Peyer's patch (tissue), 4 donors: ENCODE measurements around the gene LRCOL1.

Source experiments
- CTCF ChIP-seq, 6 experiments: fragments of 450-650 bp in 4 of 6; fragments of 200-600 bp in 2 of 6; sonication (generic) in 1 of 6; IDR thresholded peaks; one replicate each; pipeline ENCODE4 v1.5.1; 2017 to 2019; ENCODE audit warnings: antibody characterized with exemption in 6 of 6, mild to moderate bottlenecking in 3 of 6, moderate library complexity in 1 of 6
- POLR2A ChIP-seq, 2 donors: fragments of 450-650 bp; IDR thresholded peaks; one replicate each; pipeline ENCODE4 v1.5.1; 2017; ENCODE audit warnings: antibody characterized with exemption in 2 of 2, mild to moderate bottlenecking in 2 of 2, moderate library complexity in 2 of 2

DNA sequence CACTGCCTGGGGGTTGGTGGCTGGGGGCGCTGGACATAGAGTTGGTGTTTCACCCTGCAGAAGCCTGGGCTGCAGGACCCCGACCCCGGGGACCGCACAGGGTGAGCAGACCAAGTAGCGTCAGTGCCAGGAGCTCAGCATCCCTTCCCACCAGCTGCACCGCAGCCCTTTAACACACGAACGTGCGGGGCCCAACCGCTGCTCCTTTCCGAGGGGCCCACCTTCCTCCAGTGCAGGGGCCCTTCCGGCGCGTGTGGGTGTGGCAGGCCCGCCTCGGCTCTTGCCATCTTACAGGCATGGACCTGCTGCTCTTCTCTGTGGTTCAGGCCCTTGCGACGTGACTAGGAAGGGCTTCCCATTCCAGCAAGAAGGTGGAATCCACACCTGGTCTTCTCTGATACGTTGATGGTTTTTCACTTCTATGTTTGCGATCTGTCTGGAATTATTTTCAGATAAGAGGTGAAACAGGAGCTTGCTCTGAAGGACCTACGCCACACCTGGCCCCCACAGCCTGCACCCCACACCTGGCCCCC lies 47.8 kb downstream of the LRCOL1 start:
- no peak for TF ChIP-seq CTCF (IDR thresholded peaks at IDR 0.05)
- no peak for TF ChIP-seq POLR2A (IDR thresholded peaks at IDR 0.05)
